ENCODE data around the gene CMSS1.
A peak's percentile ranks its signal among the peaks of the same experiment; 100 is the strongest.
"Not testable (repeated sequence)": the region's sequence is repeated elsewhere in the genome, so short reads cannot be mapped to it uniquely, and the experiment has no call there.

CMSS1 gene

DNA sequence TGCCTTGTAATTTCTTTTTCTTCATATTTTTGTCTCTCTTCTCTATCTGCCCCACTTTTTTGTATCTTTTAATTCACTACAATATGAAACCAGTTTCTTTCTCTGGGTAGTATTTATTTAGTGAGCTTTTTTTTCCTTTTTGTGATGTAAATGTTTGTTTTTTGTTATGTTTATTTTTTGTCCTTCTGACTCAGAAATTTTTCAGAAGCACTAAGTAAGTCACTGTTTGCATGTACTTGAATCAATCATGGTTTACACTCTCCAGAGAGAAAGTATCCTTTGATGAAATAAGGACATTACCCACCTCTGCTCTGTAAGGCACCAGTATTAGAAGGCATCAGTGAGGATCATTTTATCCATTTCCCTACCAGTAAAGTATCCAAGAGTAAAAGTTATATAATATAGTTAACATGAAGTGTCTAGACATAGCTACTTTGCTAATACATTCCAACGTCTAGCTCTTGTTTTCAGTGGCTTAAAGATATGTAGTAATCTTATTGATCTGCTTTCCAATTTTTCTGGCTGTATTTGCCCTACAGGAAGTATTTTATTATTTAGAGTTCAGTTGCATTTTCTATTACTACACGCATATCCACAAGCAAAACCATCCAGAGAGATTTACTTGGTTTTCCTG, 271.2 kb downstream of the CMSS1 start:
- no peak overlapping the region for H3K4me3 ChIP-seq (ENCODE audit: low read length)
- DNase-seq (ENCODE audit: low read depth) = no peak
- TF ChIP-seq, protein P1, sequence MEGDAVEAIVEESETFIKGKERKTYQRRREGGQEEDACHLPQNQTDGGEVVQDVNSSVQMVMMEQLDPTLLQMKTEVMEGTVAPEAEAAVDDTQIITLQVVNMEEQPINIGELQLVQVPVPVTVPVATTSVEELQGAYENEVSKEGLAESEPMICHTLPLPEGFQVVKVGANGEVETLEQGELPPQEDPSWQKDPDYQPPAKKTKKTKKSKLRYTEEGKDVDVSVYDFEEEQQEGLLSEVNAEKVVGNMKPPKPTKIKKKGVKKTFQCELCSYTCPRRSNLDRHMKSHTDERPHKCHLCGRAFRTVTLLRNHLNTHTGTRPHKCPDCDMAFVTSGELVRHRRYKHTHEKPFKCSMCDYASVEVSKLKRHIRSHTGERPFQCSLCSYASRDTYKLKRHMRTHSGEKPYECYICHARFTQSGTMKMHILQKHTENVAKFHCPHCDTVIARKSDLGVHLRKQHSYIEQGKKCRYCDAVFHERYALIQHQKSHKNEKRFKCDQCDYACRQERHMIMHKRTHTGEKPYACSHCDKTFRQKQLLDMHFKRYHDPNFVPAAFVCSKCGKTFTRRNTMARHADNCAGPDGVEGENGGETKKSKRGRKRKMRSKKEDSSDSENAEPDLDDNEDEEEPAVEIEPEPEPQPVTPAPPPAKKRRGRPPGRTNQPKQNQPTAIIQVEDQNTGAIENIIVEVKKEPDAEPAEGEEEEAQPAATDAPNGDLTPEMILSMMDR (conservative IDR thresholded peaks at IDR 0.05; ENCODE audit: low read depth, low read length) = no peak

GRCh38 chr3:100089812-100090668, 272.4 kb downstream of the CMSS1 start:
- no peak for DNase-seq (ENCODE audit: low read depth)
- TF ChIP-seq, protein P1 (conservative IDR thresholded peaks at IDR 0.05; ENCODE audit: low read depth, low read length) = peak; percentile 69
- H3K4me3 ChIP-seq (ENCODE audit: low read length) = no peak overlapping the region

DNA sequence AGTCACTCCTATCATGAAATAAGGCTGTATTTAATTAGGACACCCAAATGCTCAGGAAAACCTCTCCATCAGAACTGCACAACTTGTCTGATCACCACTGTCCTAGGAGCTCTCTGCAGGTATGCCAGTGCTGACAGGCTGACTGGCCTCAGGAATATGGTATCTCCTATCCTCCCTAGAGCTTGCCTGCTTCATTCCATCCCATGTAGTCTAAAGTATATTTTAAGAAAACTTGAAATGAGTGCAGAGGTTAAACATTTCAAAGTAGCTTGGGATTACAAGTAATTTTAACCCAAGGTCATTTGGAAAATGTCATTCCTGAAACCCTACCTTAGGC, 273.0 kb downstream of the CMSS1 start:
- TF ChIP-seq, protein P1 (conservative IDR thresholded peaks at IDR 0.05; ENCODE audit: low read depth, low read length) = no peak
- no peak overlapping the region for H3K4me3 ChIP-seq (ENCODE audit: low read length)
- no peak for DNase-seq (ENCODE audit: low read depth)

DNA sequence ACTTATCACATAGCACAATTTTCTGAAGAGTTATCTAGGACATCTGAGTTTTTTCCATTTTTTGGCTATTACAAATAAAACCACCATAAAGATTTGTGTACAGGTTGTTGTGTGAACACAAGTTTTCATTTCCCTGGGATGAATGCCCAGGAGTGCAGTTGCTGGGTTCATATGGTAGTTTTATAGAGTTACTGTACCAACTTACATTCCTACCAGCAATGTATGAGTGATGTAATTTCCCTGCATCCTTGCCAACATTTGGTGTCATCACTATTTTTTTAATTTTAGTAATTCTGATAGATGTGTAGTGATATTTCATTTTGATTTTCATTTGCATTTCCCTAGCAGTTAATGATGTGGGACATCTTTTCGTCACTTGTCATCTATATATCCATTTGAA, 276.2 kb downstream of the CMSS1 start:
- no peak for DNase-seq (ENCODE audit: low read depth)
- TF ChIP-seq, protein P1 (conservative IDR thresholded peaks at IDR 0.05; ENCODE audit: low read depth, low read length) = no peak

DNA sequence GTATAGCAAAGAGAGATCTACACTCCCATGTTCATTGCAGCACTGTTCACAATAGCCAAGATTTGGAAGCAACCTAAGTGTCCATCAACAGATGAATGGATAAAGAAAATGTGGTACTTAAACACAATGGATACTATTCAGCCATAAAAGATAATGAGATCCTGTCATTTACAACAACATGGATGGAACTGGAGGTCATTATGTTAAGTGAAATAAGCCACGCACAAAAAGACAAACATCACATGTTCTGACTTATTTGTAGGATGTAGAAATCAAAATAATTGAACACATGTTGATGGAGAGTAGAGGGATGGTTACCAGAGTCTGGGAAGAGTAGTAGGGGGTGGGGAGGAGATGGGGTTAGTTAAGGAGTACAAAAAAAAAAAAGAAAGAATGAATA, 278.6 kb downstream of the CMSS1 start:
- not testable (repeated sequence) for H3K4me3 ChIP-seq (ENCODE audit: low read length)

More for the DNA sequence above, 276.2 kb downstream of the CMSS1 start:
- H3K4me3 ChIP-seq (ENCODE audit: low read length) = no peak overlapping the region

GRCh38 chr3:100096866-100097265, 279.2 kb downstream of the CMSS1 start:
- no peak for DNase-seq (ENCODE audit: low read depth)
- no peak overlapping the region for H3K4me3 ChIP-seq (ENCODE audit: low read length)
- TF ChIP-seq, protein P1 (conservative IDR thresholded peaks at IDR 0.05; ENCODE audit: low read depth, low read length) = no peak

More for the DNA sequence above, 278.6 kb downstream of the CMSS1 start:
- not testable (repeated sequence) for DNase-seq (ENCODE audit: low read depth)

DNA sequence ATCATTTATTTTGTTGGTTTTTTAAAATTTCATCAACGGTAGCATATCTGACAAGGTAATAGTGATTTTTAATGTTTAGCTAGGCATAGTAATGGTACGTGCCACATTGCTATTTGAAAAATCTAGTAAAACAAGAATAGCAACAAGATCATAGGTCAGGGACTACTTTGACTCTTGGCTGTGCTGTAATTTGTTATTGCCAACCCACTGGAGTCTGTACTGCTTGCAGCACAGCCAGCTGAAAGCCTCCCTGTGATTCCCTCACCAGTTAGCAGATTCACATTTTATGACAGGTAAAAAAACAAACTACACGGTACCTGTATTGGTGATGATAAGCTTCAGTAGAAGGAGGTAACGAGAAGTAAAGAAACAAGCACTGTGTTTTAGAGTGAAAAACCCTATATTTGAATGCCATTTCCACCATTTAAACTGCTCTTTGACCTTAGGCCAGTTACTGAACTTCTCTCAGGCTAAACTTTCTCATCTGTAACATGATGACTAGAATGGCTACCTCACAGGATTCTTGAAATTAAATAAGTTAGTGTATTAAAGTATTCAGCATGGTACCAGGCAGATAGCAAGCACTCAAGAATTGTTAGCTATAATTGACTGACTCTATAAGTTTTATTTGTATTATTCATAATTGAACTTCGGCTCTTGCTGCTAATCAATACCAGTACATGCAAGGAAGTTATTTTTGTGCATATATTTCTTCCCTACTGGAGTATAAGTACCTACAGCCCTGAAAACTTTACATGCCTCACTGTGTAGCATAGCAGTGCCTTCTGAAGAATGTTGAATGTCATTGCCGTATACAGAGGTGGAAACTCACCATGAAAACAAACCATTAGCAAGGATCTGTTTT, 280.5 kb downstream of the CMSS1 start:
- no peak for DNase-seq (ENCODE audit: low read depth)
- TF ChIP-seq, protein P1 (conservative IDR thresholded peaks at IDR 0.05; ENCODE audit: low read depth, low read length) = no peak
- H3K4me3 ChIP-seq (ENCODE audit: low read length) = no peak overlapping the region
